Jurkat, Clone E6-1 (cell line): Measurements from ENCODE around the gene EIF2B4.
"Not testable (repeated sequence)": the region's sequence is repeated elsewhere in the genome, so short reads cannot be mapped to it uniquely, and the experiment has no call there.

Experiments used
- DNase-seq: peaks from one replicate; pipeline ENCODE4 v3.0.0-alpha.2; 2011; ENCODE audit warnings: low read depth, low spot score
- H3K4me3 ChIP-seq: 2 replicates; pipeline ENCODE4 v1.5.1; 2011; ENCODE audit warnings: mild to moderate bottlenecking, low read length, control low read depth, moderate library complexity

EIF2B4 gene

DNA sequence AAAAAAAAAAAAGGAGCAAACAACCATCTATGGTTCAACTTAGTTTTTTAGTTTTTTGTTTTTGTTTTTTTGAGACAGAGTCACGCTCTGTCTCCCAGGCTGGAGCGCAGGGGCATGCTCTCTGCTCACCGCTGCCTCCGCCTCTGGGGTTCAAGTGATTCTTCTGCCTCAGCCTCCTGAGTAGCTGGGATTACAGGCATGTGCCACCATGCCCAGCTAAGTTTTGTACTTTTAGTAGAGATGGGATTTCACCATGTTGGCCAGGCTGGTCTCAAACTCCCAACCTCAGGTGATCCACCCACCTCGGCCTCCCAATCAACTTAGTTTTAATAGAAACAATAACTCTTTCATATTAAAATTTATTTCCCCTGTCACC lies 16.8 kb downstream of the EIF2B4 start:
- not testable (repeated sequence) for DNase-seq, H3K4me3 ChIP-seq

DNA sequence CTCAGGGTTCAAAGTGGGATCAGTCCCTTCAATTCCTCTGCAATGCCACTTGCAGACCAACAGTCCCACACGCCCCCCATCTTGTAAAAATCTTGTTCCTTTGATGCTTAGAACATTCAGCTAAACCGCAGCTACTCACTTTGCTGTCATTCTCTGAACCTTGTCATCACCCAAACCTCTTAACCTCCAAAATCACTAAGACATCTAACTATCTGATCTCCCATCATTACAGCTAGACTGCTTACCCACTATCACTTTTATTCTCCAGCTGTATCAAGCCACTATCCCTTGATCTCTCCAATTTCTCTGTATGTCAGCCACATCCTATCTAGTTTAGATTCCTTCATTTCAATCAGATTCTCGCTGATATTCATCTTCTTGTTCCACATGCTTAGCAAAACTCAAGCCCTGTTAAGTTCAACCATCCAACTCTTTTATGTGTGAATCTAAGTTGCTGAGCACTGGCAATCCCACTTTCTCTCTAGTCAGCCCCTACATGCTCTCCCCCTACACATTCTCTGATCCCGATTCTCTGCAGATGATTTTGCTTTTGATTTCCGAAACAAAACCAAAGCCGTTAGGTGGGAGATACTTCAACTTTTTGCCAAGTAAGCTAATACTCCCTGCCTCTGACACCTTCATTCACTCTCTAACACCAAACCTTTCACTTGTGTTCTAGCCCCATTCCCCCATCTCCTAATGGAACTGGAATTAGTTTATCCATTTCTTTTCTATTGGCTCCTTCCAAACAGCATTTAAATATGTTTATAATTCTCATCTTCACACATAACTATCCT lies 18.1 kb downstream of the EIF2B4 start:
- DNase-seq, result peak; percentile 91

DNA sequence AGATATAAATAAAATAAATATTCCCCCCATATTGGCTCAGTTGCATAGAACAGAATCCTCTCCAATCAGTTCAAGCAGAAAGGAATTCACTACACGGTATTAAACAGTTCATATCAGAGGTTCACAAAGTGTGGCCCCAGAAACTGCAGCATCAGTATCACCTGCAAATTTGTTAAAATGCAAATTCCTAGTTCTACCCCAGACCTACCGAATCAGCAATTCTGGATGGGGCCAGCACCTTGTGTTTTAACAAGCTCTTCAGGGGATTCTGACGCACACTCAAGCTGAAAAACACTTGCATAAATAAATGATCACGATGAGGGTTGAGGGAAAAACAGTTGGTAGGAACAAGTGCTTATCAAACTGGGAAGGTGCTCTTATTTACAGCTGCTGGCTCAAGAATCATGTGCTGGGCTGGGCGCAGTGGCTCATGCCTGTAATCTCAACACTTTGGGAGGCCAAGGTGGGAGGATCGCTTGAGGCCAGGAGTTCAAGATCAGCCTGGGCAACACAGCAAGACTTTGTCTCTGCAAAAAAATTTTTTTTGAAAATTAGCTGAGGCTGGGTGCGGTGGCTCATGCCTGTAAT lies 19.9 kb downstream of the EIF2B4 start:
- no peak for DNase-seq
- H3K4me3 ChIP-seq, result no peak overlapping the region

More for the DNA sequence above, 18.1 kb downstream of the EIF2B4 start:
- H3K4me3 ChIP-seq, result no peak overlapping the region

DNA sequence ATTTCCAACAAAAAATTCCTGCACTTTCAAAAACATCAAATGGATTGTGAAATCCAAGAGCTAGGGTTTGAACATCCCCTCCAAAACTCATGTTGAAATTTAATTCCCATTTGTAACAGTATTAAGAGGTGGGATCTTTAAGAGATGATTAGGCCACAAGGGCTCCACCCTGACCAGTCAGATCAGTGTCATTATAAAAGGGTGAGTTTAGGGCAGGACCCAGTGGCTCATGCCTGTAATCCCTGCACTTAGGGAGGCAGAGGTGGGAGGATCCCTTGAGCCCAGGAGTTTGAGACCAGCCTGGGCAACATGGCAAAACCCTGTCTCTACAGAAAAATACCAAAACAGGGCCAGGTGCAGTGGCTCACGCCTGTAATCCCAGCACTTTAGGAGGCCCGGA lies 22.5 kb downstream of the EIF2B4 start:
- no peak for DNase-seq

DNA sequence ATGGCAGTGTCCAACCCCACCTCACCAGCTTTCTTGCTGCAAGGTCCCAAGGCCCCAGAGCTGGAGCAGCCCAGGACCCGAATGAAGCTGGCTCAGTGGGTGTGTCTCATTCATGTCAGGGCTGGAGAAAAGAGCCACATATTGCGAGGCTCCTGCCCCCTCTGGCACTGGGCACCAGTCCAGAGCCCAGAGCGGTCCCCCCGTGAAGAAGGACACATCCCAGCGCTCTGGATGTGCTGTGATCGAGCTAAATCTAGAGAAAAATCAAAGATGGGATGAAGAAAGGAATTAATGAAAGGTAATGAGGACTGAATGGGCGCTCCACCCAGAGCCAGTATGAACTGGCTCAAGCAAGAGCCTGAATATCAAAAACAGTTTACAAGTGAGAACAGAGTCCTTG lies 34.0 kb downstream of the EIF2B4 start:
- no peak for DNase-seq
- no peak overlapping the region for H3K4me3 ChIP-seq

More for the DNA sequence above, 22.5 kb downstream of the EIF2B4 start:
- H3K4me3 ChIP-seq, result no peak overlapping the region

DNA sequence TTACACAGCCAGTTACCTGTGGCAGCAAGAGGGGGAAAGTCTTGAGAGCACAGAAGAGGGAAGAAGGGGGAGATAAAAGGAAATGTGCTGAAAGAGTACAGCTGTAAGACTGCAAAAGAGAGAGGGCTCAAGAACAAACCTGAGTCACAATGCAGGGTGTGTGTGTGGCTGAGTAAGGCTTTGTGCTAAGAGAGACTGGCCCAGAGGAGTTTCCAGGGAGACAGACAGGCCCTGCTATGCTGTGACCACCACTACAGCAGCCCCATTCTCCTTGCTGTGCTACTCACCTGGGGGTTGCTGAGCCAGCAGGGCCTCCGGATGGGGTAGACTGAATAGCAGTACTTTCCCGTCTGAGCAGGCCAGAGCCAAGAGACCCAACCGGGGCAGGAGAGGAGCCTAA lies 34.8 kb downstream of the EIF2B4 start:
- DNase-seq, result no peak
- H3K4me3 ChIP-seq, result no peak overlapping the region

DNA sequence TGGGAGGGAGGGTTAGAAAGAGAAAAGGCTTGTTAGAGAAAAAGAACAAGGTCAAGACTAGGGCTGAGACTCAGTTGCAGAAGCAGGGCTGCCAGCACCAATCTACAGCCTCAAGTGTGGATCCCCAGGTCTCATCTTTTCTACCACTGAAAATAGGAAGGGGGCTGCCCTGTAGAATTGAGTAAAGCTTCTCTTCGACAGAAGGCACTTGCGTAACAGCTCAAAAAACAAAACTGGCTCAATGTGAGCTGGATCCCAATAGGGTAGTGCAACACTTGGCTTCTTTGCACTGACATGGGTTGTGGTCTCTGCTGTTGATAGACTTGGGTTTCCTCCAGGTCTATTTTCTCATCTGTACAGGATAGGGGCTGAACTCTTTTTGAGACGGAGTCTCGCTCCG lies 45.4 kb downstream of the EIF2B4 start:
- H3K4me3 ChIP-seq, result no peak overlapping the region
- no peak for DNase-seq

DNA sequence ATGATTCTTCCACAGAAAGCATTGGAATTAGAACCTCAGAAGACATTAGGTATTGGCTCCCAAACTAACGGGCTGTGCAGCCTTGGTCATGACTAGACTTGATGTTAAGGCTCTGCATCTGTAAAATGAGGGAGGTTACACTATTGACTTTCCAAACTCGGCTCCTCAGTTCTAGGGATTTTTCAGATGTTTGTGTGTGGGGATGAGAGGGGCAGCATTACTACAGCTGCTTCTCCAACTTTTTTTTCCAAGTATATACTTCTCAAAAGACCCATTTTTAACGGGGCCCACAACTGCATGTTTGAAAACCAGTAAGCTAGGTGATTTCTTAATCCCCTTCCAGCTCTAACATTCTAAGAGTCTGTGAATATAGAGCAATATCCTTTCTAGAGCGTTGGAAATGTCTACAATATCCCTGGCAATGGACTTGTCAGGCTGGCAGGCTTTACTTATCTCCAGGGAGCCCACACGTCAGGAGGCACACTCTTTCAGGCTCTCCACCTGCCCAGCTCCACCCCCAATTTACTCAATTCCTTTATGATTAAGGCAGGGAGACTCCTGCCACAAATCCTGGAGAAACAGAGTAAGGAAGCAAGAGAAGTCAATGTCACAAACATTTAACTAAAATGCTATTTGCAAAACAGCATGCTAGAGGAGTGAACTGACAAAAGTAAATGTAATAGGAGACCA lies 46.4 kb downstream of the EIF2B4 start:
- peak overlapping the region; percentile 99 for H3K4me3 ChIP-seq
- DNase-seq, result no peak

DNA sequence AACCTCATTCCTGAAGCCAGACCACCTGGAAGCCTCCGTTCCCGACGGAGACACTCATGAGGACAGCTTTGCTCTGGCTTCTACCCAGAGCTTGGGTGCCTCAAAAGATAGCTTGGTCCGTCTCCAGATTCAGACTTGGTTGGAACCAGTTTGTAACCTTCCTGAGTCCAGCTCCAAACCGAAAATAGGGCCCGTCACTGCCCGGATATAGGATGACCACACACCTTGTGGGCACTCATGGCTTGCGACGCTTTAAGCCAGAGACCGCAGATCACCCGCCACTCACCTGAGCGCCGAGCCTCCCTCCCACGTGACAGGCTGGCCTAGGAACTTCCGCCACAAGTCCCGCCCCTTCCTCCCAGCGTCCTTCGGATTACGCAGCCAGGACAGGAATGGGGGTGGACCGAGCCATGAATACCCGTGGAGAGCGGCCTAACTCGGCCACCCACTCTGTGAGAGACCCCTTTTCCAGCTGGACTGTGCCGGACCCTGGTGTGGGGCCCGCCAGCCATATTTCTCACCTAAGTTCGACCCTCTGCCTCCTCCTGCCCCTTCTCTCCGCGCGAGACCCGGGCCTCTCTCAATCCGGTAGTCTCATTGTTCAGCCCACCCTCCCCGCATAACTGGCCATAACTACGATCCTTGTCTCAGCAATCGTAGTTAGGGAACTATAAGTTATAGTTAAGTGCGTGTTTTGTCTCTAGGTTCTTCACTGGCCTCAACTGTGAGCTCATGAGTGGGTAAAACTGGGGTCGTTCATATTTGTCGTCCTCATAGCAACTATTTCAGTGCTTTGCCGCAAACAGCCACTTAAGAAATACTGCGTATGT lies 47.2 kb downstream of the EIF2B4 start, which contains the start of gene MPV17:
MPV17 (minus strand) TSS at position 332 of the 830 bp plus-strand sequence. CDS start 580 bp downstream, outside the sequence.
- peak within 1 kb of the TSS; percentile 99 for H3K4me3 ChIP-seq
- DNase-seq, result peak; percentile 77

DNA sequence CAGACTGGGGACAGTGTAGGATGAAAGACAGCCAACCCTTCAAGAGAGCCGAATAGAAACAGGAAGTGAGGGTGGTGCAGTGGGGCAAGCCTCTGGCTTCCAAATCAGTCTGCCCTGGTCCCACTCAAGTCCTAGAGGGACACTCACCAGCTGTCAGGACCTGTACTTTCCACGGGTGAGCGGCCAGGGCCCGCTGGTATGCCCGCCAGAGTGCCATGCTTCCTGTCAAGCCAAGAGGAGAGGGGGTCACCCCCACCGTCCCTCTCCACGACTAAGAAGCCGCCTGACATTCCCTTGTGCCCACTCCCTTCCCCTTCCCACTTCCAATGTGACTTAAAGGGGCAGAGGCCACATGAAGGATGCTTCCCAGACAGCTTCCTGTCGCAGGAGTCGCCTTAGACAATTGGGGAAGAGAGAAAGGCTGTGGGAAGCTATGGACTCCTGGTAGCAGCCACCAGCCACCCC lies 47.8 kb downstream of the EIF2B4 start:
- H3K4me3 ChIP-seq, result peak overlapping the region; percentile 99
- no peak for DNase-seq

DNA sequence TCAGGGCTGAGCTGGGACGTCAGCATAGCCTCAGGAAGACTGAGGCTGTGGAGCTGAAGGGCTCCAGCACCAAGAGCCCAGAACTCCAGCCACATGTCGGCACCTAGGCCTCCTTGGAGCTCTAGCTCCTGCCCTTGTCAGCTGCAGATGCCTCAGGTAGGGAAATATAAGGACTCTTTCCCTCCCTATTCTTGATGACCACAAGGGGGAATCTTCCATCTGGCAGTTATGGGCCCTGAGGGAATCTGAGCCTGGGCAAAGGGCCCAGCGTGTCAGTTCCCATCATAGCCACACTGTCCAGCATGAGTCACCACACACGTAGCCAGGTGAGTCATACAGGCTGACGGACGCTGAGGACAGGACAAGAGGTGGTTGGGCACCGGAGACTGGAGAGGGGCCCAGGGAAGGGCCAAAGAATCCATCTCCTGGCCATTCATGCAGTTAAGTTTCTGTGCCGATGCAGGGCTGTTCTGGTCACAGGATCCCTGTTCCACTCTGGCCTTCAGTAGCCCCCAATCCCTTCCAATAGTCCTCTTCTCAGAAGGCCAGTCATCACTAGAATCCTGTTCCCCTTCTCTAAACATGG lies 49.1 kb downstream of the EIF2B4 start:
- no peak overlapping the region for H3K4me3 ChIP-seq
- no peak for DNase-seq

DNA sequence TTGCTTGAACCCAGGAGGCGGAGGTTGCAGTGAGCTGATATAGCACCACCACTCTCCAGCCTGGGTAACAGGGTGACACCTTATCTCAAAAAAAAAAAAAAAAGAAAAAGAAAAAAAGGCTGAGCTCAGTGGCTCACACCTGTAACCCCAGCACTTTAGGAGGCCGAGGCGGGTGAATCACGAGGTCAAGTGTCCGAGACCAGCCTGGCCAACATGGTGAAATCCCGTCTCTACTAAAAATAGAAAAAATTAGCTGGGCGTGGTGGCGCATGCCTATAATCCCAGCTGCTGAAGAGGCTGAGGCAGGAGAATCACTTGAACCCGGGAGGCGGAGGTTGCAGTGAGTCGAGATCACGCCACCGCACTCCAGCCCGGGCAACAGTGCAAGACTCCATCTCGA lies 50.3 kb downstream of the EIF2B4 start:
- not testable (repeated sequence) for DNase-seq, H3K4me3 ChIP-seq

DNA sequence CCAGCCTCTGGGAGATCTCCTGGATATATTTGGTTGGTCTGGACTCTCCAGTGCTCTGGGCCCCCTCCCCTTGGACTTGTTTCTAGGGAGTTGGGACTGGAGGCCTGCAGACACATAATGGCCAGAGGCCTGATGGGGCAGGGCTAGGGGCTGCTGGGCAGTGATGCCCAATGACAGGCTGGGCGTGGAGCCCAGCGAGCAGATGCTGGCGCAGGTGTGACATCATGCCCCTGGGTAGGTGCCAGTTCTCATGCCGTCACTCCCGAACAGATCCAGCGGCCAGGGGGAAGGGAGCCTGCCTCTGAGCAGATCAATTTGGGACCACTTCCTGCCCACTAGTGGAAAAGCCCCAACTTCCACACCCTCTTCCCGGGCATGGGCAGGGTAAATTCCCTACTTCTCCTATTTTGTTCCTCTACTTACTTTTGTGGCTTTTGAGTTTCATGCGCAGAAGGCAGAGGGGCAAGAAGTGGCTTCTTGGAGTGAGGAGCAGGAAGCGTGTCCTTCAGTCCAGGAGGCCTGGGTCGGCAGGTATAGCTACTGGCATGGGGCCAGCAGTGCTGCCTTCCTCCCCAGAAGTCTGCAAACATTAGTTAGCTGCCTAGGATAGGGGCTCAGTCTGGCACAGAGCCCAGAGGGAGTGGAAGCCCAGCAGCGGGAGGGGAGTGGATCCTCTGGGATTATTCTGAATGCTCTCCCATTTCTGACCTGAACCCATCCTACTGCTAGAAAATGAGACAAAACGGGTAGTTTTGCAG lies 53.3 kb downstream of the EIF2B4 start:
- H3K4me3 ChIP-seq, result no peak overlapping the region
- DNase-seq, result no peak

DNA sequence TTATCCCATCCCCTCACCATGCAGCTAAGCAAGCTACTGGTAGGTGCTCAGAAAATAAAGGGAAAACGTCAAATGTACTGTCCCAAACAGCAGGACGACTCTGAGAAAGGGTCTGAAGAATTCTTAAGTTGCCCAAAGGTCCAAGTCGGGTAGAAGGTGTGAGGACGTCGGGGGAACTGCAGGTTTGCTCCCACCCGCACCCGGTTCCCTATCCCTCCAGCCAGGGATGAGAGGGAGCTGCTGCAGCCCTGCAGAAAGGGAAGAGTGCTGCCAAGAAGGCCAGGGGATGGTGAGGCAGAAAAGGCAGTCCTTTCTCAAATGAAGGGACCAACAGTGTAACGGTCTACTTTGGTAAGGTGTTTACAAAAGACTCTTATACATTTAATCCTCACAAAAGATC lies 55.0 kb downstream of the EIF2B4 start:
- no peak for DNase-seq
- H3K4me3 ChIP-seq, result no peak overlapping the region

DNA sequence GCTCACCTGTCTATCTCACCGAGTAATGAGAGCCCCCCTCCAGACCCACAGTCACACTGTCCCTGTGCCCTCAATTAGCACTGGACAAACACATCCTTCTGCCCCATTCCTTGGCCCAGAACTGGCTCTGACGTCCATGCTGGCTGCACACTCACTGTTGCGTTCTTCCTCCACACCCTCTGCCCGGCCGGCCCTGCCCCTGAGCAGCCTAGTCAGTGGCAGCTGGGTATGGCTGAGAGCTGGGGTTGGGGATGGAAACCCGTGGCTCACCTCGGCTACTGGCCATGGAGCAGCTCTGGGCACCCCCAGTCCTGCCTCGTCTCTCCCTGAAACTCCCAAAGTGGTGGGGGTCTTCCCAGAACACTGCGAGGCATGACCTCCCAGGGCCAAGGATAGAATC lies 55.4 kb downstream of the EIF2B4 start:
- no peak for DNase-seq
- H3K4me3 ChIP-seq, result no peak overlapping the region
